Amniotic epithelial cell (primary cell): ENCODE results near the gene SPPL2A.
A peak's percentile ranks its signal among the peaks of the same experiment; 100 is the strongest.
"Not testable (repeated sequence)": the region's sequence is repeated elsewhere in the genome, so short reads cannot be mapped to it uniquely, and the experiment has no call there.

Experiments used
- DNase-seq: peaks from one replicate; pipeline ENCODE4 v3.0.0-alpha.2; 2010; ENCODE audit warnings: low read depth

SPPL2A gene

DNA sequence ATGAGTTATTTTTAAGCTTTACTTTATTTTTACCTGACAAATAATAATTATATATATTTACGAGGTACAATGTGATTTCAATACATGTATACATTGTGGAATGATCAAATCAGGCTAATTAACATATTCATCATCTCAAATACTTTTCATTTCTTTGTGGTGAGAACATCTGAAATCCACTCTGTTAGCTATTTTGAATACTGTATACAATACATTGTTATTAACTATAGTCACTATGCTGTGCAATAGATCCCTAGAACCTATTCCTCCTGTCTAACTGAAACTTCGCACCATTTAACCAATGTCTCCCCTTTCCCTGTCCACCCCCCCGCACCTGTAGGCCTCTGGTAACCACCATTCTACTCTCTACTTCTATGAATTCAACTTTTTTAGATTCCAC, 7.9 kb upstream of the SPPL2A start:
- no peak for DNase-seq

GRCh38 chr15:50767332-50767861, 1.9 kb upstream of the SPPL2A start:
- DNase-seq = no peak

DNA sequence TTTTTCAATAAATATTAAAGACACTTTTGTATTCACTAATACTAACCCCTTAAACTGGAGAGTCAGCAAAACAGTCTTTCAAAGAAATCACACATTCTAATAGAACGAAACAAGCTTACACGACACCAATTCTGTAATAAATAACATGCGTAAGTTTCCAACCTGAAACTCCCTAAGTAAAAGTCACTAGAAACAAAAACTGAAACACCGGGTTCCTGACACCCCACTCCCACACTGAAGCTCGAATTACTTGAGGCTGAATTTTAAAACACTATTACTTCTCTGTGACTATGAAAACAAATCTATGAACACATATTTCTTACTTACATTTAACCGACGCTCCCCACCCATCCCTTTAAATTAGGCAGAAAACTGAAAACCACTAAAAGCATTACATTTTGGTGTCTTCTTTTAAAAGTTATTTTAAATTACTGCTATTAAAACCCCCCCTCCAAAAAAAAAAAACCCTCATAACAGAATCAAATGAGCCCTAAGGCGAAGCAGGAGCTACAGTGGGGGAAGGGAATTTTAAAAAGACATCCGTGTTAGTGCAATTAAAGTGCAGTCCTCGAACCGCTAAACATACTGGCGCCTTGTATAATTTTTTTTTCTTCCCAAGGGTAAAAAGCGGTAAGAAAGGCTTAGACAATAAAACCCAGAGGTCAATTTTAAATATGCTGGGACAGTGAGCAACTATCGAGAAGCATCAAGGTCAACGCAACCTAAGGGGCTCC, 878 bp downstream of the SPPL2A start:
- peak; percentile 26 for DNase-seq

DNA sequence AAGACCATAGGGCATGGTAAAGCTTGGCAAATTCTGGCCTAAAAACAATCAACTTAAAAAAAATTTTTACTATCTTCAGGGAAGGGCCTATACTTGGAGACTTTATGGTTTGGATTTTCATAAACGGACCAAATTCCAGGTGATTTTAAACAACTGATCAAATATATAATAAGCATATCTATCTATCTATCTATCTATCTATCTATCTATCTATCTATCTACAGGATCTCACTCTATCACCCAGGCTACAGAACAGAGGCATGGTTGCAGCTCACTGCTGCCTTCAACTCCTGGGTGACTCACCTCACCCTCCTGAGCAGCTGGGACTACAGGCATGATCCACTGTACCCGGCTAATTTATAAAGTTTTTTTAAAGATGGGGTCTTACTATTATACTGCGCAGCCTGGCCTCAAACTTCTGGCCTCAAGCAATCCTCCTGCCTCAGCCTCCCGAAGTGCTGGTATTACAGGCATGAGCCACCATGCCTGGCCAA, 6.7 kb downstream of the SPPL2A start:
- DNase-seq = peak; percentile 22

- peak; percentile 96 for DNase-seq
Observed at GRCh38 chr15:50753463-50753862, 12.0 kb downstream of the SPPL2A start.

- DNase-seq = no peak
Observed at GRCh38 chr15:50751394-50751793, 14.1 kb downstream of the SPPL2A start.

DNA sequence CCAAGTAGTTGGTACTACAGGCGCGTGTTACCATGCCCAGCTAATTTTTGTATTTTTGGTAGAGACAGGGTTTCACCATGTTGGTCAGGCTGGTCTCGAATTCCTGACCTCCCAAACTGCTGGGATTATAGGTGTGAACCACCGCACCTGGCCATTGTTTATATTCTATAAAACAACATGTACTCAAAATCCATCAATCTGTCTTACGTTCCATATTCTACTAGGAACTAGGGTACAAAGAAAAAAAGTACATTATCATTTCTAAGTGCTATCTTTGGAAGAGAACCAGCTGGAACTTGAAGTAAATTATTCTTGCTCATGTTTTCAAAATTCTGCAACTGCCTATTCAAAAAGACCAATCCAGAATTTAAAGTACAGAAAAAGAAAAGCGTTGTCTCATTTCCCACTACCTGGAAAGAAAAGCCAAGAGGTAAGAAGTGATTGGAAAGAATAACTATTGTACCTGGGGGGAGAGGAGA, 15.2 kb downstream of the SPPL2A start:
- no peak for DNase-seq

DNA sequence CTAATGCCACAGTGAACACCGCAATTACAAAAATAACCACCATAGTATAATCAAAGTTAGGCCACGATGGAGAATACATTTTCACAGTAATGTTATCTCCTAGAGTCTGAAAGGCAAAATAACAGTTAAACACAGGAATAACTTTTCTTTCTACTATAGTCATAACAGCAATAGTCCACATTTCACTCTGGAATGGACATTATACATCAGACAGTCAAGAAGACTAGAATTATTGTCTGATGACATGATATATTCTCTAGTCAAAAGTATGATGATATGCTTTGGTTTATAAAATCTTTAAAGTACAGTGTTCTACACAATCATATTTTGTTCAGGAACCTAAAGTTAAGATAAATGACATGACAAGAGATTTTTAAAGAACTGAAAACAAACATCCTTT, 18.0 kb downstream of the SPPL2A start:
- no peak for DNase-seq

GRCh38 chr15:50744601-50745000, 20.9 kb downstream of the SPPL2A start:
- peak; percentile 21 for DNase-seq

GRCh38 chr15:50740955-50741354, 24.6 kb downstream of the SPPL2A start:
- peak; percentile 21 for DNase-seq

GRCh38 chr15:50736823-50737222, 28.7 kb downstream of the SPPL2A start:
- DNase-seq = no peak

DNA sequence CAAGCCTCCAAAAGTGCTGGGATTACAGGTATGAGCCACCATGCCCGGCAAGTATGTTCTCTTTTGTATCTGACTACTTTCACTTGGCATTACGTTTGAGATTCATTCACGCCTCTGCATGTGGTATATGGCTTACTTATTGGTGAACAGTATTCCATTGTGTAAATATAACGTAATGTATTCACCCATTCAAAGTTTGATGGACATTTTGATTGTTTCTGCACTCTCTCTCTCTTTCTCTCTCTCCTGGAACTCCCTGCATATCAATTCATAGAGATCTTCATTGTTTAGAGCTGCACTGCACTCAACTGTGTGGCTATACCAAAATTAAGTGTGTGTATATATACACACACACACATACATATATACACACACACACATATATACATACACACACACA, 30.4 kb downstream of the SPPL2A start:
- DNase-seq = no peak

DNA sequence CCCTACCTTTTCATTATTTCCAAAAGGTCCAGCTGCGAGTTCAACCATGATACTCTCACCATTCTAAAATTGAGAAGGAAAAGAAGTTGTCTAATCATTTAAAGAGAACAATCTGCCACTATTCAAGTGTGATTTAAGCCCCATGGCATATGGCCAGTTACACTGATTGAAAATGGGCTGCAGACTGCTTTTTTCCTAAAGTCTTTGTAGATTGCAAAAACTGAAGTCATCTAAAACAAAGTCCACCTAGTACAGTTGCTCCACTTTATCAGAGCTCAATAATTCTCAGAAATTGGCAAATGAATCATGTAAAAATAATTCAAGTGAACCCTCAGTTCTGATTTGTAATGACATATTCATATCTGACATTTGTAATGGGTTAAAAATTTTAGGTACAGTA, 39.2 kb downstream of the SPPL2A start:
- no peak for DNase-seq

DNA sequence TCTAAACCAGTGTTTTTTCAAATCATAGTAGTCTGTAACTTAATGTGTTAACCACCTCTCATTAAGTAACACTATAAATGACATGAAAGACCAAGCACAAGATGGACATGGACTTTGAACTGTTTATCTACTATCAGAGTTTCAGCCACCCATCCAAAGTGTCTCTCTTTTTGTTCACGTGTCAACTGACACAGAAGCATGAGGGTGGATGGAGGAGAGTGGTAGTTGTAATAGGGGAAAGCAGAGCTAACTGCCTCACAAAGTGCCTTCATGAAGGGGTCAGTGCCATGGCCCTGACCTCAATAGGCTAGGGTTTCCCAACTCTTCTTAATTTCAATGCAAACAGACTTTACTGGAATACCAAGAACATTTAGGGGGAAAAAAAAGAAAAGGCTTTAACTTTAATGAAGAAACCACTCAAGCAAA, 46.8 kb downstream of the SPPL2A start:
- no peak for DNase-seq

GRCh38 chr15:50712018-50712417, 53.5 kb downstream of the SPPL2A start:
- no peak for DNase-seq

DNA sequence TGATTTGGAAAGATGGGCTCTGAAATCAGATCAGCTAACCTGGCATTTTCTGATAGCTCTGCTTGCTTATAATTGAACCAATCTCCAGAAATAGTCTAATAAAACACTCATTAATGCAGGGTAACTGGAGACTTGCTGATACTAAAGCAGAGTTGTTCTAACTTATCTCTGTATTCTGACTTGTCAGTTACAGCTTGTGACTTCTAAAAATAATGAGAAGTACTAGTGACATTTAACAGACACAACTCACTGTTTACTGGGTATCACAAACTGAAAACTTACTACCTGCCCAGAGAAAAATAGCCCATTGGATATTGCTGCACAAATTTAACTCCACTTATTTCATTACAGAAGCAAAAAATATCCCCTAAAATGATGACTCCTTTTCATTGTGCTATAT, 54.9 kb downstream of the SPPL2A start:
- no peak for DNase-seq

GRCh38 chr15:50707878-50708427, 57.6 kb downstream of the SPPL2A start:
- DNase-seq = no peak

GRCh38 chr15:50702762-50703334, 62.7 kb downstream of the SPPL2A start:
- no peak for DNase-seq

DNA sequence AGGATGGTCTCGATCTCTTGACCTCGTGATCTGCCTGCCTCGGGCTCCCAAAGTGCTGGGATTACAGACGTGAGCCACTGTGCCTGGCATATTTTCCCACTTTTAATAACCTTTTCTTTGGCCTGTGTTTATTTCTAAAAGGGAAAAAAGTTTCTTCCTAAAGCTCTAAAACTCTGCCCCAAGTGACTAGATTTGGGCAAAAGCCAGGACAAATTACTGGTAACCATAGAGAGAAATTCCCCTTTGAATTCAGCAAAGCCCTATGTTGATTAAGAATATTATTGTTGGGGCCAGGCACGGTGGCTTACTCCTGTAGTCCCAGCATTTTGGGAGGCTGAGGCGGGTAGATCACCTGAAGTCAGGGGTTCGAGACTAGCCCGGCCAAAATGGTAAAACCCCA, 67.4 kb downstream of the SPPL2A start:
- no peak for DNase-seq

- no peak for DNase-seq
Observed at GRCh38 chr15:50697109-50697797, 68.3 kb downstream of the SPPL2A start.

- not testable (repeated sequence) for DNase-seq
Observed at GRCh38 chr15:50694634-50695165, 70.8 kb downstream of the SPPL2A start.

- DNase-seq = no peak
Observed at GRCh38 chr15:50687302-50687902, 78.1 kb downstream of the SPPL2A start.
